HG02571 (cell line): ENCODE data around the gene MEGF10.

ENCODE experiments used
- ATAC-seq: cut with Tn5 transposase; IDR thresholded peaks from one replicate; pipeline ENCODE4 v1.9.1; 2021; ENCODE audit warnings: mild to moderate bottlenecking, moderate library complexity; ENCODE audit not compliant: unreplicated experiment

The MEGF10 gene

DNA sequence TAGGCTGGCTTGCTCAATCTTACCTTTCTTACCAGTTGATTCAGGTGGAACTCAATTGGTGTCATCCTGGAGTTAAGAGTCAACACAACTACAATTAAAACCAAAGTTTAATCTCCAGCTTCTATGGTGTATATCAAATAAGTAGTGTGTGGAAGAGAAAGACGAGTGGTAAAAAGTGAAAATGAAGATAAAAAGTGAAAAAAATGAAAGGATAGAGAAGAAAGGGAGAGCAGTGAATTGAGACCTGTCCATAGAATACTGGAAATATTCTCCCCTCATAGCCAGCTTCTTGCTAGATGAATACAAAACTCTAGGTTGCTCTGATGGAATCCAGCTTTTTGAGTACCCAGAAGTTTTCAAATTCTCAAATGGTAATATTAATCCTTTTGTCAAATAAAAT lies 76.4 kb downstream of the MEGF10 start:
- no peak for ATAC-seq

DNA sequence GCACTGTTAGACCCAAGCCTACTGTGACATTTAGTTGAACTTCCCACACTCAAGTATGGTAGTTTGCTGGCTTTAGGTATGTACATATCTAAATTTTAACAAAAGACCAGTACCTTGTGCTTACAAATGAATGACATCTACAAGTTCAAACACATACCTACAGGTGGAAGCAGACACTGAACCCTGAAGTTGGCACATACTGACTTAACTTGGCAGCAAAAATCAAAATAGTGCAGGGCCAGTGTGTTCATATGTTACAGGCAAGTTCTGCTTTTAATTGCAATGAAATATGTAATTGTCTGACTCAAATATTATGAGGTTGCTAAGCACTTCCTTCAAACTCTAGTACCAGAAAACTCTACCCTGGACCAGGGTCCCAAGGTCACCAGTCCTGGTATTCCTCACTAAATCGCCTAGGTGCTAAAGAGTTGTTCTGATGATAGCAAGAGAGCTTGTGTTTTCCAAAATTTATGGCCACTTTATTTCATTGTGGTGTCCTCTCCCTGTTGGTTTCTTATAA lies 77.4 kb downstream of the MEGF10 start:
- ATAC-seq, result no peak

DNA sequence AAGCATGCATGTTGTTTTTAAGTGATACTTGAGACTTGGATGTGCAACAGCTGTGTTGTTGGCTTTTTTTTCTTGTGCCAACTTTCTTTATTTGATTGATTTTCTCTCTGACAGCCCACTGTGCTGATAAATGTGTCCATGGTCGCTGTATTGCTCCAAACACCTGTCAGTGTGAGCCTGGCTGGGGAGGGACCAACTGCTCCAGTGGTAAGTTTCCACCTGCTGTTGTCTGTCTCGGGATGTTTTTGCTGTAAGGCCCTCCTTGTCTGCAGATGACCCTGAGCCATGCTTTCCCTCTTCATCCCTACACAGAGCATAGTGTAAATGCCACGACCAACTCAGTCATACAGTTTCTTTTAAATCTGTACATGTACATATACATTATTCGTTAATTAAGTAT lies 79.2 kb downstream of the MEGF10 start:
- ATAC-seq, result no peak

DNA sequence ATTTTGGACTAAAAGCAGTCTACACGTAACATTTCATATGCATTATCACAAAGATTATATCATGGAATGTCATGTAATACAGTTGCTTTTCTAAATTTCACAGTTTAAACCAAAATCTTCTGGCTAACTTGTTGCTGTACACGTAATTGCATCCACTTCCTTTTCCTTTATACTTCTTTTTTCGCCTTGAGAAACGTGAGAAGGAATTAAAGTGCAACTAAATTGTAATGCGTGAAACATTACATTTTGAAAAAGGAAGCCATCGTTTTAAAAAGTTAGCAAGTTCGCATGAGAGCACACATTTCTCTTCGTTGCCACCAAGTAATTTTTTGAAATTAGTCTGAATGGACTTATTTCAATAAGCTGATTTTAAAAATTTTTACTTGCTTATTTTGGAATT lies 80.0 kb downstream of the MEGF10 start:
- no peak for ATAC-seq

GRCh38 chr5:127373858-127374491 lies 83.4 kb downstream of the MEGF10 start:
- ATAC-seq, result no peak

- no peak for ATAC-seq
These were observed 84.5 kb downstream of the MEGF10 start for GRCh38 chr5:127375124-127375523.

GRCh38 chr5:127375544-127376091 lies 85.0 kb downstream of the MEGF10 start:
- no peak for ATAC-seq

GRCh38 chr5:127377651-127378050 lies 87.1 kb downstream of the MEGF10 start:
- ATAC-seq, result no peak

DNA sequence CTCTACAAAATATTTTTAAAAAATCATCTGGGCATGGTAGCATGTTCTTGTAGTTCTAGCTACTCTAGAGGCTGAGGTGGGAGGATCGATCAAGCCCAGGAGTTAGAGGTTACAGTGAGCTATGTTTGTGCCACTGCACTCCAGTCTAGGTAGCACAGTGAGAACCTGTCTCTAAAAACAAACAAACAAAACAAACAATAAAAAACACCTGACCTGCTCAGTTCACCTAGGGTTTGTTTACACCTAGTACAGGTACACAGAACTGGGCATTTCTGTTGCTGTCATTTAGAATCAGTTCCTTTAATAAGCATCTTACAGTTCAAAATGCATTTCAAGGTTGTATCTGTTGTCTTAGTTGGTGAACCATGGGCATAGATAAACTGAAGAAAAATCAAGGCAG lies 95.3 kb downstream of the MEGF10 start:
- ATAC-seq, result no peak

DNA sequence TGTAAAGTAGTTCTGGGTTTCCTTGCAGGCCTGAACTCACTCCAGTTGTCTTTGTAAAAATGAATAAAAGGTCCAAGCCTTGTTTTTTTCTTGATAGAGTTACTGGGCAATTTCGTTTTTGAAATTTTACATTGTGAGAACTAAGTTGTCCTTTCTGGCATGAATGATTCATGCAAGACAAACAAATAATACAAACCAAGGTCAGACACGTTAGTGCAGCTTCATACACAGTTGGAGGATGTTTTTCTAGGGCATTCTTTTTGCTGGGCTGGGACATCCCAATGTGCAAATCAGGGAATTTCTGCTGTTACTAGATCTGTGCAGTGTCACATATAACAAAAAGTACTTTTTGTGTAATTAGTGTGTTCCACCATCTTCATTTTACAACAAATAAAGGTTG lies 96.0 kb downstream of the MEGF10 start:
- ATAC-seq, result no peak

DNA sequence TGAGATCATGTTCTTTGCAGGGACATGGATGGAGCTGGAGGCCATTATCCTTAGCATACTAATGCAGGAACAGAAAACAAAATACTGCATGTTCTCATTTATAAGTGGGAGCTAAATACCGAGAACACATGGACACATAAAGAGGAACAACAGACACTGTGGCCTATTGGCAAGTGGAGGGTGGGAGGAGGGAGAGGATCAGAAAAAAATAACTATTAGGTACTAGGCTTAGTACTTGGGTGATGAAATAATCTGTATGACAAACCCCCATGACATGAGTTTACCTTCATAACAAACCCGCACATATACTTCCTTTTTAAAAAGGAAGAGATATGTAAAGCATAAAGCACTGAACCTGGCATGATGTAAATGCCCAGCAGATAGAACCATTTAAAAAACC lies 99.0 kb downstream of the MEGF10 start:
- ATAC-seq, result no peak

DNA sequence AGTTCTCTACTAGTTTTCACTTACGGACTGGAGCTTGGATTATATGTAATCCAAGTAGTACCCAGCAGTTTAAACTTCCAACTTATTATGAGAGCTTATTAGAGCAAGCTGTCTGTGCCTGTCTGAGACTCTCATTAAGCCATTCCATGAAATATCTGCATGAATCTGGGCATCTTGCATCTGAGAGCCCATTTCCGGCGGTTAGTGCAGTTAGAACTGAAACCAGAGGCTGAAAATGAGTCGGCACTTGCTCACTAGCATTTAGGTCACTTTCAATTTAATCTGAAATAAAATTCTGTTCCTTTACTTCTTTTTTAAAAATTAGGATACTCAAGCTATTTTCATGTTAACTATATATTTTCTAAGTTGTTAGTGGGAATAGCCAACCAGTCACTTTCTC lies 102.2 kb downstream of the MEGF10 start:
- no peak for ATAC-seq

GRCh38 chr5:127396490-127397155 lies 106.0 kb downstream of the MEGF10 start:
- no peak for ATAC-seq

- ATAC-seq, result no peak
These were observed 107.9 kb downstream of the MEGF10 start for GRCh38 chr5:127398508-127398907.

GRCh38 chr5:127399068-127399467 lies 108.5 kb downstream of the MEGF10 start:
- no peak for ATAC-seq

DNA sequence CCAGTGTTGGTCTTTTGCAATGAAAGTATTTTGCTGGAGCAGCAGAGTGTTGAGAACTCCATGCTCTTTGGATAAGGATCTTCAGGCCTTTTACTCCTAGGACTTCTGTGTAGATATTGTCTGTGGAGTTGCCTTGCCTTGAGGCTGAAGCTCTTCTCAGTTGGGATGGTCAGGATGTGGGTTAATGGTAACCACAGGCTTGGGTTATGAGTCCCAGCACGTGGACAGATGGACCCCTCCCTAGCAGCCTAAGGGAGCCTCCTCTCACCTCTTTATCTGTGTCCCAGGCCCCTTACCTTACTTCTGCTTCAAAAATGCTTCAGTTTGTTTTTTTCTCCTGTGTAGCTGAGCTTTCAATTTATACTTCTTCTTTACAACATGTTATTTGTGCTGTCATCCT lies 109.9 kb downstream of the MEGF10 start:
- ATAC-seq, result no peak

GRCh38 chr5:127400946-127401670 lies 110.5 kb downstream of the MEGF10 start:
- ATAC-seq, result no peak

DNA sequence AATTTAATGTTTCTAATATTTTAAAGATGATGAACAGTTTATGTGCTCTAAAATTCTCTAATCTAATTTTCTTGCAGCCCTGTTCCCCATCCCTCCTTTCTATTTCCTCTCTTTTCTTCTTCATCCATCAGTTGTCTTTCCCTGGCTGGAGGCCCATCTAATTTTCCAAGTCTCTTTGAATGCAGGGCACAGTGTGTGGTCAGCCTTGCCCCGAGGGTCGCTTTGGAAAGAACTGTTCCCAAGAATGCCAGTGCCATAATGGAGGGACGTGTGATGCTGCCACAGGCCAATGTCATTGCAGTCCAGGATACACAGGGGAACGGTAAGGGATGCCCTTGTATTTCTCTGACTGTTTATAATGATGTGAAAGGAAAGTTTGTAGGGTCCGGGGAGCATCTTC lies 111.8 kb downstream of the MEGF10 start:
- no peak for ATAC-seq

GRCh38 chr5:127404190-127404589 lies 113.6 kb downstream of the MEGF10 start:
- ATAC-seq, result no peak

GRCh38 chr5:127406326-127407121 lies 115.9 kb downstream of the MEGF10 start:
- ATAC-seq, result no peak
